ENCODE measurements around the gene DCAKD.

DCAKD gene

DNA sequence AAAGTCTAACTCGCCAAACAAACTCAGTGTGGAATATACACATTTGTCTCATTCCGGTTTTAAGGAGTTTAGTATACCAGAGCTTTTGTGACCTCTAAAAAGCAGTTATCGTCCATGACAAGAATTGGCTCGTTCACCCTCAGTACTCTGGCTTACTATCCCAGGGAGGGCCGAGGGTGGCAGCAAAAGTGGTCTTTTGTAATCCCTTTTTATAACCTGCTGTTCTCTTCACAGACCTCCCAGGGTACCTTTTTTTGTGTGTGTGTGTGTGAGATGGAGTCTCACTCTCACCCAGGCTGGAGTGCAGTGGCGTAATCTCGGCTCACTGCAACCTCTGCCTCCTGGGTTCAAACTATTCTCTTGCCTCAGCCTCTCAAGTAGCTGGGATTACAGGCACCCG is 18.6 kb upstream of the DCAKD start:
- Histone ChIP-seq H3K27ac (ENCODE audit: low read depth, low read length) (no peak overlapping the region), H3F3A (ENCODE audit: control insufficient read depth, insufficient read depth) (no peaks in the 10 kb centered on the region), H3K4me2 (ENCODE audit: low read length) (no peak overlapping the region), H3K4me1 (ENCODE audit: control insufficient read depth, low read length) (no peaks in the 10 kb centered on the region), H3K9me3 (ENCODE audit: control insufficient read depth, insufficient read depth, low read length) (no peaks in the 10 kb centered on the region), H3K36me3 (ENCODE audit: control insufficient read depth, low read length) (peaks cover 57% of the 10 kb centered on the region), H3K9me2 (replicated peaks; ENCODE audit: control insufficient read depth, low read length) (no peaks in the 10 kb centered on the region), H3K79me2 (ENCODE audit: control insufficient read depth, low read length) (peaks cover 91% of the 10 kb centered on the region), H4K20me1 (ENCODE audit: control insufficient read depth, insufficient read depth, low read depth, low read length) (peaks cover 9% of the 10 kb centered on the region; the same call in 1 of the 2 replicates), H3K4me3 (ENCODE audit: low read length) (no peak overlapping the region), H3K27me3 (ENCODE audit: control insufficient read depth, low read length) (no peaks in the 10 kb centered on the region)
- TF ChIP-seq EZH2phosphoT487 (IDR thresholded peaks at IDR 0.05; ENCODE audit: borderline replicate concordance, low read length), result no peak
- TF ChIP-seq, protein P1, sequence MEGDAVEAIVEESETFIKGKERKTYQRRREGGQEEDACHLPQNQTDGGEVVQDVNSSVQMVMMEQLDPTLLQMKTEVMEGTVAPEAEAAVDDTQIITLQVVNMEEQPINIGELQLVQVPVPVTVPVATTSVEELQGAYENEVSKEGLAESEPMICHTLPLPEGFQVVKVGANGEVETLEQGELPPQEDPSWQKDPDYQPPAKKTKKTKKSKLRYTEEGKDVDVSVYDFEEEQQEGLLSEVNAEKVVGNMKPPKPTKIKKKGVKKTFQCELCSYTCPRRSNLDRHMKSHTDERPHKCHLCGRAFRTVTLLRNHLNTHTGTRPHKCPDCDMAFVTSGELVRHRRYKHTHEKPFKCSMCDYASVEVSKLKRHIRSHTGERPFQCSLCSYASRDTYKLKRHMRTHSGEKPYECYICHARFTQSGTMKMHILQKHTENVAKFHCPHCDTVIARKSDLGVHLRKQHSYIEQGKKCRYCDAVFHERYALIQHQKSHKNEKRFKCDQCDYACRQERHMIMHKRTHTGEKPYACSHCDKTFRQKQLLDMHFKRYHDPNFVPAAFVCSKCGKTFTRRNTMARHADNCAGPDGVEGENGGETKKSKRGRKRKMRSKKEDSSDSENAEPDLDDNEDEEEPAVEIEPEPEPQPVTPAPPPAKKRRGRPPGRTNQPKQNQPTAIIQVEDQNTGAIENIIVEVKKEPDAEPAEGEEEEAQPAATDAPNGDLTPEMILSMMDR (IDR thresholded peaks at IDR 0.05; ENCODE audit: low read depth, low read length, poor library complexity, severe bottlenecking), result no peak

DNA sequence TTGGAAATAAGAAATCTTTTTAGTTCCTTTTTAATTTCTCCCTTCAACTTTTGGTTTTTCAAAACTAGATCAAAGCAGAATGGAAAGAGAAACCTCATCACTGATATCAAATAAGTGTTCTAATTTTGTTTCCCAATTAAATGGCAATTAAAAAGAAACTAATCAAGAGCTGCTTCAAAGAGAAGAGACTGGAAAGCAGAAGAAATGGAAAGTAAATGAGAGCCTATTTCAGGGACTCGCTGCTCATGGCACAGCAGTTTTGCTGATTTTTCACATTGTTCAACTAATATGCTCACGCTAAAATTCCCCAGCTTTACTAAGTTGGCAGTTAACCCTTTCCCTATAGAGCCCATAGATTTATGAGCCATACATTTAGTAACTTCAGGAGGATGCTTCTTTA is 16.2 kb upstream of the DCAKD start:
- no peak overlapping the region for H3K4me2 ChIP-seq (ENCODE audit: low read length)
- peaks cover 5% of the 10 kb centered on the region; the same call in 1 of the 2 replicates for H4K20me1 ChIP-seq (ENCODE audit: control insufficient read depth, insufficient read depth, low read depth, low read length)
- no peak overlapping the region for H3K4me3 ChIP-seq (ENCODE audit: low read length)
- H3K79me2 ChIP-seq (ENCODE audit: control insufficient read depth, low read length), result peaks cover 92% of the 10 kb centered on the region
- H3K27me3 ChIP-seq (ENCODE audit: control insufficient read depth, low read length), result no peaks in the 10 kb centered on the region
- H3K36me3 ChIP-seq (ENCODE audit: control insufficient read depth, low read length), result peaks cover 49% of the 10 kb centered on the region
- H3K9me2 ChIP-seq (replicated peaks; ENCODE audit: control insufficient read depth, low read length), result no peaks in the 10 kb centered on the region
- TF ChIP-seq EZH2phosphoT487 (IDR thresholded peaks at IDR 0.05; ENCODE audit: borderline replicate concordance, low read length), result no peak
- TF ChIP-seq, protein P1 (IDR thresholded peaks at IDR 0.05; ENCODE audit: low read depth, low read length, poor library complexity, severe bottlenecking), result no peak
- no peaks in the 10 kb centered on the region for H3K9me3 ChIP-seq (ENCODE audit: control insufficient read depth, insufficient read depth, low read length)
- H3F3A ChIP-seq (ENCODE audit: control insufficient read depth, insufficient read depth), result no peaks in the 10 kb centered on the region
- no peak overlapping the region for H3K27ac ChIP-seq (ENCODE audit: low read depth, low read length)
- peaks cover 10% of the 10 kb centered on the region for H3K4me1 ChIP-seq (ENCODE audit: control insufficient read depth, low read length)

DNA sequence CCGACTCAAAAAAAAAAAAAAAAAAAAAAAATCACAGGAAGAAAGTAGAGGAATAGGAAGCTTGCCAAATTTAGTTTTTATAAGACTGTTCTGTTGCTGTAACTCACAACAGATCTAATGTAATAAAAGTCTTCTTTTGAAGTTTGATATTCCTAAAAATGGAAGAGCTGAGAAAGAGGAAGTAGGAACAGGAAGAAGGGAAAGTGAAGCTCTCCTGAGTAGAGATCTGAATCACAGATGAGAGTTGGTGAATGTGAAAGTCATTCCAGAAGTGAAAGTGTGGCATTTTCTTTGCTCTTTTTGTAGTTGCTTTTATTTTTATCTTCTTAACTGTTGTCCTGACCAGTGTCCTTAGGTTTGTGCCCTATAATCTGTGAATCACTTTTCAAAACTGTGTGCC is 11.8 kb upstream of the DCAKD start:
- H3K27me3 ChIP-seq (ENCODE audit: control insufficient read depth, low read length), result no peaks in the 10 kb centered on the region
- H4K20me1 ChIP-seq (ENCODE audit: control insufficient read depth, insufficient read depth, low read depth, low read length), result no peaks in the 10 kb centered on the region
- H3K4me2 ChIP-seq (ENCODE audit: low read length), result peak overlapping the region; percentile 98
- no peaks in the 10 kb centered on the region for H3K9me3 ChIP-seq (ENCODE audit: control insufficient read depth, insufficient read depth, low read length)
- H3K36me3 ChIP-seq (ENCODE audit: control insufficient read depth, low read length), result peaks cover 37% of the 10 kb centered on the region
- peak overlapping the region; percentile 98 for H3K4me3 ChIP-seq (ENCODE audit: low read length)
- TF ChIP-seq EZH2phosphoT487 (IDR thresholded peaks at IDR 0.05; ENCODE audit: borderline replicate concordance, low read length), result no peak
- TF ChIP-seq, protein P1 (IDR thresholded peaks at IDR 0.05; ENCODE audit: low read depth, low read length, poor library complexity, severe bottlenecking), result no peak
- no peaks in the 10 kb centered on the region for H3F3A ChIP-seq (ENCODE audit: control insufficient read depth, insufficient read depth)
- H3K9me2 ChIP-seq (replicated peaks; ENCODE audit: control insufficient read depth, low read length), result no peaks in the 10 kb centered on the region
- peak overlapping the region; percentile 62 for H3K27ac ChIP-seq (ENCODE audit: low read depth, low read length)
- H3K79me2 ChIP-seq (ENCODE audit: control insufficient read depth, low read length), result peaks cover 97% of the 10 kb centered on the region
- peaks cover 28% of the 10 kb centered on the region for H3K4me1 ChIP-seq (ENCODE audit: control insufficient read depth, low read length)

Data from DOHH2 (cell line).